HepG2 (cell line): ENCODE data around the gene TFEB. TPM values are rescaled to one million over a fixed set of nuclear protein-coding genes. Genes with fewer than 3 reads are reported as not detected.

Source experiments
- BRD4 ChIP-seq: sonication (generic); formaldehyde crosslinking; IDR thresholded peaks from 2 replicates; pipeline ENCODE4 v1.4.0; 2020; ENCODE audit warnings: missing genetic modification reagents
- CBX1 ChIP-seq: IDR thresholded peaks from one replicate; pipeline ENCODE4 v1.6.1; 2016; ENCODE audit warnings: antibody characterized with exemption, low read depth
- EZH2 ChIP-seq: conservative IDR thresholded peaks from 2 replicates; pipeline ENCODE4 v1.6.1; 2012; ENCODE audit warnings: mild to moderate bottlenecking, low read depth, low read length, moderate library complexity
- RFXANK ChIP-seq: IDR thresholded peaks from 2 replicates; pipeline ENCODE4 v1.6.1; 2016
- WIZ ChIP-seq: sonication (generic); formaldehyde crosslinking; IDR thresholded peaks from 2 replicates; pipeline ENCODE4 v1.5.1; 2020; ENCODE audit warnings: mild to moderate bottlenecking, missing genetic modification reagents
- ZSCAN22 ChIP-seq: sonication (generic); formaldehyde crosslinking; IDR thresholded peaks from 2 replicates; pipeline ENCODE4 v1.4.0; 2020; ENCODE audit warnings: mild to moderate bottlenecking, missing genetic modification reagents
- polyA plus RNA-seq, 8 experiments: library from polyadenylated mRNA; depleted of rRNA in 3 of 8; stranded (reverse) in 7 of 8; unstranded in 1 of 8; fragments of >200 nt; fragmentation: Illumina TruSeq in 4 of 8; extraction: Trizol in 4 of 8; gene quantifications; 2 replicates each; pipeline versions ENCODE4 v1.2.1 to v1.2.3, GENCODE V29; 2011 to 2016; ENCODE audit warnings: low read depth in 4 of 8, missing spikeins in 1 of 8, mixed read lengths in 1 of 8; ENCODE audit not compliant: insufficient read depth in 1 of 8
- total RNA-seq, 5 experiments: library from RNA; depleted of rRNA; stranded (reverse); fragments of >200 nt; fragmentation: Illumina TruSeq; extraction: Trizol; gene quantifications; 2 replicates each; pipeline ENCODE4 v1.2.3, GENCODE V29; 2016; ENCODE audit warnings: low read depth in 1 of 5
- TF ChIP-seq, protein P1 (sequence below): sonication (generic); formaldehyde crosslinking; IDR thresholded peaks from 2 replicates; pipeline ENCODE4 v1.4.0; 2020; ENCODE audit warnings: missing genetic modification reagents, borderline replicate concordance
- TF ChIP-seq, protein P2 (sequence below): IDR thresholded peaks from 2 replicates; pipeline ENCODE4 v1.6.1; 2012; ENCODE audit warnings: low read length, improper control_type of control experiment
- TF ChIP-seq, protein P3 (sequence below): sonication (generic); formaldehyde crosslinking; IDR thresholded peaks from 2 replicates; pipeline ENCODE4 v1.4.0; 2020; ENCODE audit warnings: missing genetic modification reagents, borderline replicate concordance
- TF ChIP-seq, protein P4 (sequence below): sonication (generic); formaldehyde crosslinking; IDR thresholded peaks from 2 replicates; pipeline ENCODE4 v1.8.1; 2023; ENCODE audit warnings: mild to moderate bottlenecking, missing genetic modification reagents, borderline replicate concordance
- TF ChIP-seq, protein P5 (sequence below): sonication (generic); formaldehyde crosslinking; IDR thresholded peaks from 2 replicates; pipeline ENCODE4; 2020; ENCODE audit warnings: missing genetic modification reagents, mild to moderate bottlenecking, borderline replicate concordance
- TF ChIP-seq, protein P6 (sequence below): sonication (generic); formaldehyde crosslinking; IDR thresholded peaks from 2 replicates; pipeline ENCODE4 v1.5.0; 2020; ENCODE audit warnings: mild to moderate bottlenecking, missing genetic modification reagents

TFEB gene
- total and polyA plus RNA-seq, 2 of the 13 experiments (the other 11 are each of a cell fraction or from before 2014, with no cell fraction given) = 13.3 to 18.7 TPM

DNA sequence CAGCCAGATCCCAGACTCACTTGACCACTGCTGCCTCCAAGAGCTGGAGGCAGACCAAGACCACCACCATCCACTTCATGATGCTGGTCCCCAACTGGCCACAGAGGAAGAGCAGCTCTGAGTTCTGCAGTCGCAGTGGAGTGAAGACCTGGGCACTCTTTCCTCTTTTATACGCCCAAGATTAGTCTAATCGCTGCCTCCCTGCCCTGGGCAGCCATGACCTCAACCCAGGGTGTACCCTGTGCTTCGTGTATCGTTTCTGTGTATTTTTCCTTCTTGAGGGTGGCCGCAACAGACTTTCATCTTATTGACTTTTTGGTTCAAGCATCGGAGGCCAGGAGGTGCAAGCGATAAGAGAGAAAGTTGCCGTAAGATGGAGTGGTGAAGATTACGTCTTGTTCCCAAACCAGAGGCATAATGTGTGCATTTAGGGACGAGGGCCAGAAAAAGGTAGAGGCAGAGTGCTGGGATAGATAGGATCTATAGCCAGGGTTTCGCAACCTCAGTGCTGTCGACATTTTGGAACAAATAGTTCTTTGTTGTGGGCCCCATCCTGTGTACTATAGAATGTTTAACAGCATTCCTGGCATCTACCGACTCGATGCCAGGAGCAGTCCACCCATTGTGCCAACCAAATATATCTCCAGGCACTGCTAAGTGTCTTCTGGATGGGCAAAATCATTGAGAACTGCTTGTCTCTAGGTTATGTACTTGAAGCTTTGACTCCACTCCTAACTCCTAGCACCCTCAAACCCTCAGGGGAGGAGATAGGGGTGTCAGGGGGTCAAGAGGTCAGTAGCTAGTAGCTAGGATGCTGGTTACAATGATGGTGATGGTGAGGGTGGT is 12.1 kb upstream of the TFEB start, which contains the start of gene PGC (continued):
- TF ChIP-seq, protein P1, sequence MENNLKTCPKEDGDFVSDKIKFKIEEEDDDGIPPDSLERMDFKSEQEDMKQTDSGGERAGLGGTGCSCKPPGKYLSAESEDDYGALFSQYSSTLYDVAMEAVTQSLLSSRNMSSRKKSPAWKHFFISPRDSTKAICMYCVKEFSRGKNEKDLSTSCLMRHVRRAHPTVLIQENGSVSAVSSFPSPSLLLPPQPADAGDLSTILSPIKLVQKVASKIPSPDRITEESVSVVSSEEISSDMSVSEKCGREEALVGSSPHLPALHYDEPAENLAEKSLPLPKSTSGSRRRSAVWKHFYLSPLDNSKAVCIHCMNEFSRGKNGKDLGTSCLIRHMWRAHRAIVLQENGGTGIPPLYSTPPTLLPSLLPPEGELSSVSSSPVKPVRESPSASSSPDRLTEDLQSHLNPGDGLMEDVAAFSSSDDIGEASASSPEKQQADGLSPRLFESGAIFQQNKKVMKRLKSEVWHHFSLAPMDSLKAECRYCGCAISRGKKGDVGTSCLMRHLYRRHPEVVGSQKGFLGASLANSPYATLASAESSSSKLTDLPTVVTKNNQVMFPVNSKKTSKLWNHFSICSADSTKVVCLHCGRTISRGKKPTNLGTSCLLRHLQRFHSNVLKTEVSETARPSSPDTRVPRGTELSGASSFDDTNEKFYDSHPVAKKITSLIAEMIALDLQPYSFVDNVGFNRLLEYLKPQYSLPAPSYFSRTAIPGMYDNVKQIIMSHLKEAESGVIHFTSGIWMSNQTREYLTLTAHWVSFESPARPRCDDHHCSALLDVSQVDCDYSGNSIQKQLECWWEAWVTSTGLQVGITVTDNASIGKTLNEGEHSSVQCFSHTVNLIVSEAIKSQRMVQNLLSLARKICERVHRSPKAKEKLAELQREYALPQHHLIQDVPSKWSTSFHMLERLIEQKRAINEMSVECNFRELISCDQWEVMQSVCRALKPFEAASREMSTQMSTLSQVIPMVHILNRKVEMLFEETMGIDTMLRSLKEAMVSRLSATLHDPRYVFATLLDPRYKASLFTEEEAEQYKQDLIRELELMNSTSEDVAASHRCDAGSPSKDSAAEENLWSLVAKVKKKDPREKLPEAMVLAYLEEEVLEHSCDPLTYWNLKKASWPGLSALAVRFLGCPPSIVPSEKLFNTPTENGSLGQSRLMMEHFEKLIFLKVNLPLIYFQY (CRISPR knock-in tag) = no peak
- TF ChIP-seq, protein P2, sequence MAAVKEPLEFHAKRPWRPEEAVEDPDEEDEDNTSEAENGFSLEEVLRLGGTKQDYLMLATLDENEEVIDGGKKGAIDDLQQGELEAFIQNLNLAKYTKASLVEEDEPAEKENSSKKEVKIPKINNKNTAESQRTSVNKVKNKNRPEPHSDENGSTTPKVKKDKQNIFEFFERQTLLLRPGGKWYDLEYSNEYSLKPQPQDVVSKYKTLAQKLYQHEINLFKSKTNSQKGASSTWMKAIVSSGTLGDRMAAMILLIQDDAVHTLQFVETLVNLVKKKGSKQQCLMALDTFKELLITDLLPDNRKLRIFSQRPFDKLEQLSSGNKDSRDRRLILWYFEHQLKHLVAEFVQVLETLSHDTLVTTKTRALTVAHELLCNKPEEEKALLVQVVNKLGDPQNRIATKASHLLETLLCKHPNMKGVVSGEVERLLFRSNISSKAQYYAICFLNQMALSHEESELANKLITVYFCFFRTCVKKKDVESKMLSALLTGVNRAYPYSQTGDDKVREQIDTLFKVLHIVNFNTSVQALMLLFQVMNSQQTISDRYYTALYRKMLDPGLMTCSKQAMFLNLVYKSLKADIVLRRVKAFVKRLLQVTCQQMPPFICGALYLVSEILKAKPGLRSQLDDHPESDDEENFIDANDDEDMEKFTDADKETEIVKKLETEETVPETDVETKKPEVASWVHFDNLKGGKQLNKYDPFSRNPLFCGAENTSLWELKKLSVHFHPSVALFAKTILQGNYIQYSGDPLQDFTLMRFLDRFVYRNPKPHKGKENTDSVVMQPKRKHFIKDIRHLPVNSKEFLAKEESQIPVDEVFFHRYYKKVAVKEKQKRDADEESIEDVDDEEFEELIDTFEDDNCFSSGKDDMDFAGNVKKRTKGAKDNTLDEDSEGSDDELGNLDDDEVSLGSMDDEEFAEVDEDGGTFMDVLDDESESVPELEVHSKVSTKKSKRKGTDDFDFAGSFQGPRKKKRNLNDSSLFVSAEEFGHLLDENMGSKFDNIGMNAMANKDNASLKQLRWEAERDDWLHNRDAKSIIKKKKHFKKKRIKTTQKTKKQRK = no peak
- TF ChIP-seq ZSCAN22 (CRISPR knock-in tag) = no peak
- TF ChIP-seq, protein P3, sequence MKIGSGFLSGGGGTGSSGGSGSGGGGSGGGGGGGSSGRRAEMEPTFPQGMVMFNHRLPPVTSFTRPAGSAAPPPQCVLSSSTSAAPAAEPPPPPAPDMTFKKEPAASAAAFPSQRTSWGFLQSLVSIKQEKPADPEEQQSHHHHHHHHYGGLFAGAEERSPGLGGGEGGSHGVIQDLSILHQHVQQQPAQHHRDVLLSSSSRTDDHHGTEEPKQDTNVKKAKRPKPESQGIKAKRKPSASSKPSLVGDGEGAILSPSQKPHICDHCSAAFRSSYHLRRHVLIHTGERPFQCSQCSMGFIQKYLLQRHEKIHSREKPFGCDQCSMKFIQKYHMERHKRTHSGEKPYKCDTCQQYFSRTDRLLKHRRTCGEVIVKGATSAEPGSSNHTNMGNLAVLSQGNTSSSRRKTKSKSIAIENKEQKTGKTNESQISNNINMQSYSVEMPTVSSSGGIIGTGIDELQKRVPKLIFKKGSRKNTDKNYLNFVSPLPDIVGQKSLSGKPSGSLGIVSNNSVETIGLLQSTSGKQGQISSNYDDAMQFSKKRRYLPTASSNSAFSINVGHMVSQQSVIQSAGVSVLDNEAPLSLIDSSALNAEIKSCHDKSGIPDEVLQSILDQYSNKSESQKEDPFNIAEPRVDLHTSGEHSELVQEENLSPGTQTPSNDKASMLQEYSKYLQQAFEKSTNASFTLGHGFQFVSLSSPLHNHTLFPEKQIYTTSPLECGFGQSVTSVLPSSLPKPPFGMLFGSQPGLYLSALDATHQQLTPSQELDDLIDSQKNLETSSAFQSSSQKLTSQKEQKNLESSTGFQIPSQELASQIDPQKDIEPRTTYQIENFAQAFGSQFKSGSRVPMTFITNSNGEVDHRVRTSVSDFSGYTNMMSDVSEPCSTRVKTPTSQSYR (CRISPR knock-in tag) = peak; percentile 63; the same call in 1 of the 2 replicates
- TF ChIP-seq CBX1 = no peak
- no peak for TF ChIP-seq RFXANK (CRISPR knock-in tag)
- TF ChIP-seq, protein P4, sequence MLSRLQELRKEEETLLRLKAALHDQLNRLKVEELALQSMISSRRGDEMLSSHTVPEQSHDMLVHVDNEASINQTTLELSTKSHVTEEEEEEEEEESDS = peak; percentile 92; the same call in 1 of the 2 replicates
- TF ChIP-seq, protein P5, sequence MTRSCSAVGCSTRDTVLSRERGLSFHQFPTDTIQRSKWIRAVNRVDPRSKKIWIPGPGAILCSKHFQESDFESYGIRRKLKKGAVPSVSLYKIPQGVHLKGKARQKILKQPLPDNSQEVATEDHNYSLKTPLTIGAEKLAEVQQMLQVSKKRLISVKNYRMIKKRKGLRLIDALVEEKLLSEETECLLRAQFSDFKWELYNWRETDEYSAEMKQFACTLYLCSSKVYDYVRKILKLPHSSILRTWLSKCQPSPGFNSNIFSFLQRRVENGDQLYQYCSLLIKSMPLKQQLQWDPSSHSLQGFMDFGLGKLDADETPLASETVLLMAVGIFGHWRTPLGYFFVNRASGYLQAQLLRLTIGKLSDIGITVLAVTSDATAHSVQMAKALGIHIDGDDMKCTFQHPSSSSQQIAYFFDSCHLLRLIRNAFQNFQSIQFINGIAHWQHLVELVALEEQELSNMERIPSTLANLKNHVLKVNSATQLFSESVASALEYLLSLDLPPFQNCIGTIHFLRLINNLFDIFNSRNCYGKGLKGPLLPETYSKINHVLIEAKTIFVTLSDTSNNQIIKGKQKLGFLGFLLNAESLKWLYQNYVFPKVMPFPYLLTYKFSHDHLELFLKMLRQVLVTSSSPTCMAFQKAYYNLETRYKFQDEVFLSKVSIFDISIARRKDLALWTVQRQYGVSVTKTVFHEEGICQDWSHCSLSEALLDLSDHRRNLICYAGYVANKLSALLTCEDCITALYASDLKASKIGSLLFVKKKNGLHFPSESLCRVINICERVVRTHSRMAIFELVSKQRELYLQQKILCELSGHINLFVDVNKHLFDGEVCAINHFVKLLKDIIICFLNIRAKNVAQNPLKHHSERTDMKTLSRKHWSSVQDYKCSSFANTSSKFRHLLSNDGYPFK = 0 out of 2 replicates have a peak, but pooled peaks have one; percentile 4
- TF ChIP-seq EZH2 = no peak
- 0 out of 2 replicates have a peak, but pooled peaks have one; percentile 57 for TF ChIP-seq WIZ (CRISPR knock-in tag)
- TF ChIP-seq, protein P6, sequence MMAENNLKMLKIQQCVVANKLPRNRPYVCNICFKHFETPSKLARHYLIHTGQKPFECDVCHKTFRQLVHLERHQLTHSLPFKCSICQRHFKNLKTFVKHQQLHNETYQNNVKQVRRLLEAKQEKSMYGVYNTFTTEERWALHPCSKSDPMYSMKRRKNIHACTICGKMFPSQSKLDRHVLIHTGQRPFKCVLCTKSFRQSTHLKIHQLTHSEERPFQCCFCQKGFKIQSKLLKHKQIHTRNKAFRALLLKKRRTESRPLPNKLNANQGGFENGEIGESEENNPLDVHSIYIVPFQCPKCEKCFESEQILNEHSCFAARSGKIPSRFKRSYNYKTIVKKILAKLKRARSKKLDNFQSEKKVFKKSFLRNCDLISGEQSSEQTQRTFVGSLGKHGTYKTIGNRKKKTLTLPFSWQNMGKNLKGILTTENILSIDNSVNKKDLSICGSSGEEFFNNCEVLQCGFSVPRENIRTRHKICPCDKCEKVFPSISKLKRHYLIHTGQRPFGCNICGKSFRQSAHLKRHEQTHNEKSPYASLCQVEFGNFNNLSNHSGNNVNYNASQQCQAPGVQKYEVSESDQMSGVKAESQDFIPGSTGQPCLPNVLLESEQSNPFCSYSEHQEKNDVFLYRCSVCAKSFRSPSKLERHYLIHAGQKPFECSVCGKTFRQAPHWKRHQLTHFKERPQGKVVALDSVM (CRISPR knock-in tag) = peak; percentile 70
- peak; percentile 65 for TF ChIP-seq BRD4 (CRISPR knock-in tag)
